ENCODE results near the gene MED12L. TPM values are rescaled to one million over a fixed set of nuclear protein-coding genes. Genes with fewer than 3 reads are reported as not detected.

MED12L gene
- total RNA-seq, 1 experiment from 2014 or later: 3.0 TPM

DNA sequence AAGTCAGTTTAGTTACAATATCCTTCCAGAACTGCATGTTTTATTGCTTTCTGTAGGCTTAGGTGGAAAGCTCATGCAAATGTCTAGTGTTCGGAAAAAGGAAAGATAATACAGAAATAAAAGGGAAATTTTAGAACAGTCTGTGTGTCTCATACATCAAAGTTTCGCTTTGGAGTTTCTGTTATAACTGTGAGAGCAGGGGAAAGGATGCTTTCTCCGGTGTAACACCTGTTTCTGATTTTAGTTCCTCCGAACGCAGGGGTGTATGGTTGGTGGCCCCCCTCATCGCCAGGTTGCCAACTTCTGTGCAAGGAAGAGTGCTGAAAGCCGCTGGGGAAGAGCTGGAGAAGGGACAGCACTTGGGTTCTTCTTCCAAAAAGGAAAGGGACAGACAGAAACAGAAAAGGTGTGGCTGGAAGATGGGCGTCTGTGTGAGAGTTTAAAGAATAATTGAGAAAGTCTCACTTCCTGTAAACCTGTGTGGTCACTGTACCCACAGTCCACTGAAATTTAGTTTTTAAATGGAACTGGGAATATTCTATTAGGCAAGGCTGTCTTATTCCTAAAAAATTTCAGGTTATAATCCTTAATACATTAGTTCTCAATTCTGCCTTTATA is 292.4 kb downstream of the MED12L start:
- Histone ChIP-seq H2AFZ (no peak overlapping the region), H3K4me1 (replicated peaks; ENCODE audit: insufficient read depth) (no peaks in the 10 kb centered on the region), H3K4me3 (no peak overlapping the region), H3K9me2 (ENCODE audit: insufficient read depth) (no peaks in the 10 kb centered on the region), H3K4me2 (no peak overlapping the region), H3K79me2 (ENCODE audit: low read depth) (no peaks in the 10 kb centered on the region), H3K36me3 (ENCODE audit: low read depth) (no peaks in the 10 kb centered on the region), H3K27me3 (ENCODE audit: insufficient read depth, low read depth) (no peaks in the 10 kb centered on the region), H3K27ac (no peak overlapping the region), H4K20me1 (ENCODE audit: insufficient read depth) (no peaks in the 10 kb centered on the region), H3K9me3 (ENCODE audit: insufficient read depth, low read depth) (no peaks in the 10 kb centered on the region), H3F3A (ENCODE audit: insufficient read depth, low read depth) (no peaks in the 10 kb centered on the region)
- POLR2A ChIA-PET (ENCODE audit: unreplicated experiment): interaction anchor here (0.6 kb wide), 1 partner anchor 16 kb away, joined by 9 read pairs; no protein-coding TSS in a partner anchor
- intact Hi-C loops (cut with micrococcal nuclease; ENCODE audit: unreplicated experiment): no loop called here
- BruUV-seq (replicated peaks): no TSS peak
- no peak for DNase-seq
- CTCF ChIA-PET: no interaction called here
- TF ChIP-seq EZH2 (IDR thresholded peaks at IDR 0.05; ENCODE audit: low read depth): no peak
- TF ChIP-seq, protein P1, sequence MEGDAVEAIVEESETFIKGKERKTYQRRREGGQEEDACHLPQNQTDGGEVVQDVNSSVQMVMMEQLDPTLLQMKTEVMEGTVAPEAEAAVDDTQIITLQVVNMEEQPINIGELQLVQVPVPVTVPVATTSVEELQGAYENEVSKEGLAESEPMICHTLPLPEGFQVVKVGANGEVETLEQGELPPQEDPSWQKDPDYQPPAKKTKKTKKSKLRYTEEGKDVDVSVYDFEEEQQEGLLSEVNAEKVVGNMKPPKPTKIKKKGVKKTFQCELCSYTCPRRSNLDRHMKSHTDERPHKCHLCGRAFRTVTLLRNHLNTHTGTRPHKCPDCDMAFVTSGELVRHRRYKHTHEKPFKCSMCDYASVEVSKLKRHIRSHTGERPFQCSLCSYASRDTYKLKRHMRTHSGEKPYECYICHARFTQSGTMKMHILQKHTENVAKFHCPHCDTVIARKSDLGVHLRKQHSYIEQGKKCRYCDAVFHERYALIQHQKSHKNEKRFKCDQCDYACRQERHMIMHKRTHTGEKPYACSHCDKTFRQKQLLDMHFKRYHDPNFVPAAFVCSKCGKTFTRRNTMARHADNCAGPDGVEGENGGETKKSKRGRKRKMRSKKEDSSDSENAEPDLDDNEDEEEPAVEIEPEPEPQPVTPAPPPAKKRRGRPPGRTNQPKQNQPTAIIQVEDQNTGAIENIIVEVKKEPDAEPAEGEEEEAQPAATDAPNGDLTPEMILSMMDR (conservative IDR thresholded peaks at IDR 0.05): no peak

DNA sequence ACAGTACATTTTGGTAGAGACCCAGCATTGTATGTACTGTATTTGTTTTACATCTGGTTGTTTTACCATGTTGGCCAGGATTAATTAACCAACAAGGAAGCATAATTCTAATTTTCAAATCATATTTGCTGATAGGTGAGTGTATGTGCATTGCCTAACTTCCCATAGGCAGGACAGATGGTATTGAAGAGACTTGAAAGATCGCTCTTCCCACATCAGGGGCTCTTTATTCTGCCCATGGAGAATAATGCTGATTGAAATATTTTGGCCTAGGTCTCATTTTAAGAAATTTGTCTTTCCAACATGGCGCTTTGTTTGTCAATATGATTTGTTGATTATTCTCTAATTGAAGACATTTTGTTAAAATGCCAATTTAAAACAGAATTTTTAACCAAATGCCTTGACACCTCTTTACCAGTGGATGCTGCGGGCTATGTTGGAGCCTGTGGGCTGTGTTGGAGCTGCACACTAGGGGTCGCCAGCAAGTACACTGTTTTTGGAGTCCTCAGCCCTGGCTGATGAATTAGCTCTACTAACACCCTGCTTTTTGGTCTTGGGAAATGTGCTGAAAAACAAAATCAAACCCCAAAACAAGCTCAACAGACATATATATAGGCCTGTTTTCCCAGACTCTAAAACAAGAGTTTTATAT is 293.7 kb downstream of the MED12L start:
- ChIA-PET CTCF (no interaction called here), POLR2A (ENCODE audit: unreplicated experiment) (no interaction called here)
- Histone ChIP-seq H3F3A (ENCODE audit: insufficient read depth, low read depth) (no peaks in the 10 kb centered on the region), H3K27me3 (ENCODE audit: insufficient read depth, low read depth) (no peaks in the 10 kb centered on the region), H4K20me1 (ENCODE audit: insufficient read depth) (no peaks in the 10 kb centered on the region), H3K79me2 (ENCODE audit: low read depth) (no peaks in the 10 kb centered on the region), H3K27ac (no peak overlapping the region), H3K9me3 (ENCODE audit: insufficient read depth, low read depth) (no peaks in the 10 kb centered on the region), H3K4me3 (no peak overlapping the region), H2AFZ (no peak overlapping the region), H3K9me2 (ENCODE audit: insufficient read depth) (no peaks in the 10 kb centered on the region), H3K4me2 (no peak overlapping the region), H3K4me1 (replicated peaks; ENCODE audit: insufficient read depth) (no peaks in the 10 kb centered on the region), H3K36me3 (ENCODE audit: low read depth) (no peaks in the 10 kb centered on the region)
- no TSS peak for BruUV-seq (replicated peaks)
- no peak for DNase-seq
- intact Hi-C loops (cut with micrococcal nuclease; ENCODE audit: unreplicated experiment): no loop called here
- no peak for TF ChIP-seq EZH2 (IDR thresholded peaks at IDR 0.05; ENCODE audit: low read depth)
- TF ChIP-seq, protein P1 (conservative IDR thresholded peaks at IDR 0.05): peak; percentile 41; the same call in 1 of the 2 replicates

DNA sequence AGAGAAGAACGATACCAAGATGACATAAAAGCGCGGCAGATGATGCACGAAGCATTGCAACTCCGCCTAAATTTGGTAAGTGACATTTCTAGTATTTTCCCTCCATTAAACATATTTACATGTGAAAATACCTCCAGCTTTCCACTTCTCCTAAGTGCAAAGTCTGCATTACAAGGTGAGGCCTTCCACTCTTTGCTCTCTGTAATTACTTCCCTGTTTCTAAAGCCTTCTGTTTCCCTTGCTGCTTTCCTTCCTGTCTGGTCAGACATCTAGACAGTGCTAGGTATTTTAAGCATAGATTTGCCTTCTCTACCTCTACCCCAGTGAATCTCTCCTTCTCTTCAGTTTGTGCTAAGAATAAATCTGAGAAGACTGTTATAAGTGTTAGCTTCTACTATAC is 297.2 kb downstream of the MED12L start:
- Histone ChIP-seq H3K27ac (no peak overlapping the region), H3K27me3 (ENCODE audit: insufficient read depth, low read depth) (no peaks in the 10 kb centered on the region), H3K79me2 (ENCODE audit: low read depth) (no peaks in the 10 kb centered on the region), H3K9me2 (ENCODE audit: insufficient read depth) (no peaks in the 10 kb centered on the region), H3K4me3 (no peak overlapping the region), H2AFZ (no peak overlapping the region), H4K20me1 (ENCODE audit: insufficient read depth) (no peaks in the 10 kb centered on the region), H3F3A (ENCODE audit: insufficient read depth, low read depth) (no peaks in the 10 kb centered on the region), H3K9me3 (ENCODE audit: insufficient read depth, low read depth) (no peaks in the 10 kb centered on the region), H3K4me1 (replicated peaks; ENCODE audit: insufficient read depth) (no peaks in the 10 kb centered on the region), H3K4me2 (no peak overlapping the region), H3K36me3 (ENCODE audit: low read depth) (no peaks in the 10 kb centered on the region)
- ChIA-PET CTCF (no interaction called here), POLR2A (ENCODE audit: unreplicated experiment) (no interaction called here)
- TF ChIP-seq EZH2 (IDR thresholded peaks at IDR 0.05; ENCODE audit: low read depth): no peak
- TF ChIP-seq, protein P1 (conservative IDR thresholded peaks at IDR 0.05): no peak
- intact Hi-C loops (cut with micrococcal nuclease; ENCODE audit: unreplicated experiment): no loop called here
- no peak for DNase-seq
- BruUV-seq (replicated peaks): no TSS peak
